Measurements from ENCODE around the gene TMCO2. TPM values are rescaled to one million over a fixed set of nuclear protein-coding genes. Genes with fewer than 3 reads are reported as not detected.

Gene TMCO2
- total RNA-seq, 1 donor from 2014 or later, result not detected

- no peak for DNase-seq (ENCODE audit: low read depth)
- H3K4me3 ChIP-seq (ENCODE audit: low read depth, low read length), result no peak overlapping the region
- no peak for TF ChIP-seq CTCF (conservative IDR thresholded peaks at IDR 0.05; ENCODE audit: low read depth, low read length)
Measured at GRCh38 chr1:40301066-40301465, 53.3 kb downstream of the TMCO2 start.

Other genes with a start within 250 kb of the TMCO2 start
- 342 and 577 TPM in 2 replicates for gene CAP1, start 207.2 kb upstream of the TMCO2 start, total RNA-seq
- 29.6 and 70.8 TPM in 2 replicates for gene PPT1, start 150.7 kb upstream of the TMCO2 start, total RNA-seq
- gene RLF, start 86.5 kb upstream of the TMCO2 start, total RNA-seq, result 6.7 and 12.1 TPM in 2 replicates
- 28.1 and 49.6 TPM in 2 replicates for gene ZMPSTE24, start 10.3 kb downstream of the TMCO2 start, total RNA-seq
- gene COL9A2, start 69.3 kb downstream of the TMCO2 start, total RNA-seq, result 4.6 and 6.7 TPM in 2 replicates
- gene SMAP2, start 125.8 kb downstream of the TMCO2 start, total RNA-seq, result 4.9 and 11.0 TPM in 2 replicates
- gene ZFP69B, start 202.5 kb downstream of the TMCO2 start, total RNA-seq, result 2.6 and 4.1 TPM in 2 replicates
- gene ZFP69, start 229.4 kb downstream of the TMCO2 start, total RNA-seq, result 0.58 and 2.6 TPM in 2 replicates

Data from epithelial cell of proximal tubule (primary cell).